ENCODE data around the gene NMNAT1.
"Not testable (repeated sequence)": the region's sequence is repeated elsewhere in the genome, so short reads cannot be mapped to it uniquely, and the experiment has no call there.

The NMNAT1 gene

DNA sequence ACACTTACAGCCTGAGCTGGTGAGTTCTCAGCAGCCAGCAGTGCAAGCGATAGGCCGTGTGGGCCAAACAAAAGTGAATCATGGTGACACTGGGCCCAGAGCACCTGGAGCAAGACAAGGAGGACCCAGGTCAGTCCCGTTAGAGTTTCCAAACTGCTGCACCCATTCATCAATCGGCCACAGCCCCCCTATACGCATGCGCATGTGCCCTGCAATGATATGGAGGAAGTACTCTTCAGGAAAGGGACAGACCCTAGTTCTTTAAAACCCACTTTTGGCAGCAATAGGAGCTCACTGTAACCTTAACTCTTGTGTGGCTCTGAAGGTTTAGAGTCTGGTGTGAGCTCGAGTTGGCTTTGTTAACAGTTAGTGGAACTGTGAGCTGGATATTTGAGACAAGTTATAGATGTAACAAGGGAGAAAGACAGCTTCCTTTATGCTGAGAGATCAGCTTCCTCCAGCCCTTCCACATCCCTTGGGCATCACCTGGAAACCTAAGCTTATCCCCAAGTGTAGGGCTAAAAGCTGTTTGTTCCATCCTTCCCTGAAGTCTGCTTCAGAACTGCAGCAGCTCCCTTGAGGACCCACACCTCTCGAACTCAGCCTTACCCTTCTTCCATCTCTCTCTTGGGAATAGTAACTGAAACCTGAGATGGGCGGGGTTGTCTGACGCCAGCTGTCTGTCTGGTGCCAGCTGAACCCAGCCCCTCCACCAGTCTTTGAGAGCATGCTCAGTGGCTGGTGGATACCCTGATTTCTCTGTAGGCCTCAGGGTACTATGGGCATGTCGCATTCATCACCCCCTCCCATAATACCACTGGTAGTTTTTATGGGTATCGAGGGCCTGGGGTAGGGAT is 17.7 kb downstream of the NMNAT1 start:
- Mint-ChIP-seq H3K4me1 (ENCODE audit: low read depth) (no peaks in the 10 kb centered on the region), H3K9me3 (ENCODE audit: low read depth) (no peaks in the 10 kb centered on the region), H3K36me3 (no peaks in the 10 kb centered on the region), H3K4me3 (no peak overlapping the region), H3K27ac (no peak overlapping the region), H3K27me3 (no peaks in the 10 kb centered on the region)

DNA sequence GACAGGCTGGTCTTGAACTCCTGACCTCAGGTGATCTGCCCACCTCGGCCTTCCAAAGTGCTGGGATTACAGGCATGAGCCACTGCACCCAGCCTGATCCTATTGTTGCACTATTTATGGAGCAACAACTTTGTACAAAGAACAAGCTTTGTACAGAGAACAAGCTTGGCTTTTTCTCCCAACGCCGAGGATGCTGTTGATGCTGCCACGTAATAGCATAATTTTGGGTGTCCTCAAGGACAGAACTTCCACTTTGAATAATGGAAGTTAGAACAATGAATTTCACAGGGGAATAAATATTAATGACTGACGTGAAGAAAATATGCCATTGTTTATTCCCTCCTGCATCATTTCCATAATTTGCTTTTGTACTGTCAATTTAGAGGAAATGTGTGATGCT is 41.0 kb downstream of the NMNAT1 start:
- H3K27me3 Mint-ChIP-seq = no peaks in the 10 kb centered on the region
- no peaks in the 10 kb centered on the region for H3K9me3 Mint-ChIP-seq (ENCODE audit: low read depth)
- no peak overlapping the region for H3K4me3 Mint-ChIP-seq
- no peak overlapping the region for H3K27ac Mint-ChIP-seq
- H3K36me3 Mint-ChIP-seq = peaks cover 5% of the 10 kb centered on the region
- H3K4me1 Mint-ChIP-seq (ENCODE audit: low read depth) = no peaks in the 10 kb centered on the region

DNA sequence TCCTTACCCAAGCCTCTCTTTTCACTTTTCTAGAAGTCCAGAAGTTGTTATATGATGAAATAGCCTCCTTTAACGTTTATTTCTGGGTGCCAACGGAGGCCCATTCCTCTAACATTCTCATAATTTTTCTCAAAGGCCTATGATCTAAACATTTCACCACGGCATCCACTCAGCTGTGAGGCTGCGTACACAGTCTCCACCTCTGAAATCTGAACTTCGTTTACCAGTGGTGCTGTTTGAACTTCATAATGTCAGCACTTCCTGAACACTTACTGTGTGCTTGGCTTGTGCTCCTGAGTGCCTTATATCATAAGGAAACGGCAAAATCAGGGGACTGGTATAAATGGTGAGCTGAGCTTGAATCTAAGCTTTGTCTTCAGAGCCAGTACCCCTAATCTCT is 41.7 kb downstream of the NMNAT1 start:
- Mint-ChIP-seq H3K27me3 (no peaks in the 10 kb centered on the region), H3K9me3 (ENCODE audit: low read depth) (no peaks in the 10 kb centered on the region), H3K4me1 (ENCODE audit: low read depth) (no peaks in the 10 kb centered on the region), H3K4me3 (no peak overlapping the region), H3K27ac (no peak overlapping the region), H3K36me3 (peaks cover 5% of the 10 kb centered on the region)

DNA sequence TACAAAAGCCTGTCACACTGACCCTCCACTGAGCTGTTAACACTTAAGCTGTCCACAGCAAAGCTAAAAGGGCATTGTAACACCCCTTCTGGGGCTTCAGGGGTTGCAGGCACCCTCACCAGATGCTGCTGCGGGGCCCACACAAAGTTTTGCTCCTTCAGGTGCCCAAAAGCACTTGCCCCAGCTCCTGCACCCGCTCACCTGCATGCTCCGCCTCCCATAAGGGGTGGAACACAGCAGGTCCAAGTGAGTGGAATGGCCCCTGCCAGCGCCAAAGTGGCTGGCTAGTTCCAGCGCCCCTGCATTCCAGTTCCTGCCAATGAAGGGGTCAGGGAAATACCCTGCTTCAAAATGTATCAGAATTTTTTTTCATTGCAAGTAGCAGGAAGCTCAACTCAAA is 46.5 kb downstream of the NMNAT1 start:
- Mint-ChIP-seq H3K27ac (no peak overlapping the region), H3K9me3 (ENCODE audit: low read depth) (no peaks in the 10 kb centered on the region), H3K27me3 (peaks cover 5% of the 10 kb centered on the region), H3K4me3 (no peak overlapping the region), H3K4me1 (ENCODE audit: low read depth) (no peaks in the 10 kb centered on the region), H3K36me3 (no peaks in the 10 kb centered on the region)

DNA sequence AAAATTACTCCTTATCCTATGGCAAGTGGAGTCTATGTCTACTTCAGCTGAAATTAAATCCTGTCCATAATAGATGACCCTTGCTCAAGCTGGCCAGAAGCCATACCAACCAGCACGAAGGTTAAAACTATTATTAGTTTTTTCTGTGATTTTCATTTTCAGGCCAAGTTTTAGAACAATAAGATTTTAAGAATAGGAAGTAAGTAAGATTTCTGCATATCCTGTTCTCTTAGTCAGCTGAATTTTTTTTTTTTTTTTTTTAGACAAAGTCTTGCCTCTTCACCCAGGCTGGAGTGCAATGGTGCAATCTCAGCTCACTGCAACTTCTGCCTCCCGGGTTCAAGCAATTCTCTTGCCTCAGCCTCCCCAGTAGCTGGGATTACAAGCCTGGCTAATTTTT is 47.7 kb downstream of the NMNAT1 start:
- H3K4me1 Mint-ChIP-seq (ENCODE audit: low read depth) = no peaks in the 10 kb centered on the region
- no peak overlapping the region for H3K27ac Mint-ChIP-seq
- H3K27me3 Mint-ChIP-seq = peaks cover 5% of the 10 kb centered on the region
- H3K4me3 Mint-ChIP-seq = no peak overlapping the region
- no peaks in the 10 kb centered on the region for H3K36me3 Mint-ChIP-seq
- H3K9me3 Mint-ChIP-seq (ENCODE audit: low read depth) = no peaks in the 10 kb centered on the region

DNA sequence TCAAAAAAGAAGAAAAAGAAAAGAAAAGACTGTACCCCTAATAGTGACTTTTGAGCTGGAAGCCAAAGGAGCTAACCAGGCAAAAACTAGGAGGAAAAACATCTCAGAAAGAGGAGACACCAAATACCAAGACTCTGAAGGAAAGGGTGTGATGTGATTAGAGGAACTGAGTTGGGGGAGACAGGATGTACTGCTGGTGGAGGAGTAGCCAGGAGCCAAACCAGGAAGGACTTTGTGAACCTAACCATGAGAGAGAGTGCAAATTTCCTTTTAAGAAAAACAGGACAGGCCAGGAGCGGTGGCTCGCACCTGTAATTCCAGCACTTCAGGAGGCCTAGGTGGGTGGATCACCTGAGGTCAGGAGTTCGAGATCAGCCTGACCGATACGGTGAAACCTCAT is 49.6 kb downstream of the NMNAT1 start:
- H3K4me1 Mint-ChIP-seq (ENCODE audit: low read depth) = peaks cover 6% of the 10 kb centered on the region
- H3K27me3 Mint-ChIP-seq = peaks cover 10% of the 10 kb centered on the region
- H3K9me3 Mint-ChIP-seq (ENCODE audit: low read depth) = no peaks in the 10 kb centered on the region
- no peak overlapping the region for H3K27ac Mint-ChIP-seq
- H3K36me3 Mint-ChIP-seq = no peaks in the 10 kb centered on the region
- H3K4me3 Mint-ChIP-seq = no peak overlapping the region

DNA sequence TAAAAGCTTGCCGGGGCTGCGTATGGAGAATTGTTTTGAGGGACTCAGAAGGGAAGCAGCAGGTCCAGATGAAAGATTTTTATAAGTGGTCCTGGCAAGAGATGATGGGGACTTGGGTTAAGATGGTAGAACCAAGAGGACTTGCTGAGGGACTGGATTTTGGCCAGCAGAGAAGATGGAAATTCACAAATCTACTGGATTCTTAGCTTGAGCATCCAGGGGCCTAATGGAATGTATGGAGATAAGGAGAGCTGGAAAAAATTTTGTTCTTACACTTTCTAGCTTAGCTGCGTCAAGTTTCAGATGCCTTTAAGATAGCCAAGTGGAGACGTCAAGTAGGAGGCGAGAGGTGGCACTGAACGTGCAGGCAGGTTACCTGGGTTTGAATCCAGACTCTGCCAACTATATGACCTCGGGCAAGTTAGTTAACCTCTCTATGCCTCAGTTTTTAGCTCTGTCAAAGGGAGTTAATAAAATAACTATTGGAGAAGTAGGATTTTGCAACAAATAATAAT is 50.3 kb downstream of the NMNAT1 start:
- Mint-ChIP-seq H3K4me3 (no peak overlapping the region), H3K4me1 (ENCODE audit: low read depth) (peaks cover 9% of the 10 kb centered on the region), H3K27me3 (peaks cover 14% of the 10 kb centered on the region), H3K36me3 (no peaks in the 10 kb centered on the region), H3K27ac (no peak overlapping the region), H3K9me3 (ENCODE audit: low read depth) (no peaks in the 10 kb centered on the region)

DNA sequence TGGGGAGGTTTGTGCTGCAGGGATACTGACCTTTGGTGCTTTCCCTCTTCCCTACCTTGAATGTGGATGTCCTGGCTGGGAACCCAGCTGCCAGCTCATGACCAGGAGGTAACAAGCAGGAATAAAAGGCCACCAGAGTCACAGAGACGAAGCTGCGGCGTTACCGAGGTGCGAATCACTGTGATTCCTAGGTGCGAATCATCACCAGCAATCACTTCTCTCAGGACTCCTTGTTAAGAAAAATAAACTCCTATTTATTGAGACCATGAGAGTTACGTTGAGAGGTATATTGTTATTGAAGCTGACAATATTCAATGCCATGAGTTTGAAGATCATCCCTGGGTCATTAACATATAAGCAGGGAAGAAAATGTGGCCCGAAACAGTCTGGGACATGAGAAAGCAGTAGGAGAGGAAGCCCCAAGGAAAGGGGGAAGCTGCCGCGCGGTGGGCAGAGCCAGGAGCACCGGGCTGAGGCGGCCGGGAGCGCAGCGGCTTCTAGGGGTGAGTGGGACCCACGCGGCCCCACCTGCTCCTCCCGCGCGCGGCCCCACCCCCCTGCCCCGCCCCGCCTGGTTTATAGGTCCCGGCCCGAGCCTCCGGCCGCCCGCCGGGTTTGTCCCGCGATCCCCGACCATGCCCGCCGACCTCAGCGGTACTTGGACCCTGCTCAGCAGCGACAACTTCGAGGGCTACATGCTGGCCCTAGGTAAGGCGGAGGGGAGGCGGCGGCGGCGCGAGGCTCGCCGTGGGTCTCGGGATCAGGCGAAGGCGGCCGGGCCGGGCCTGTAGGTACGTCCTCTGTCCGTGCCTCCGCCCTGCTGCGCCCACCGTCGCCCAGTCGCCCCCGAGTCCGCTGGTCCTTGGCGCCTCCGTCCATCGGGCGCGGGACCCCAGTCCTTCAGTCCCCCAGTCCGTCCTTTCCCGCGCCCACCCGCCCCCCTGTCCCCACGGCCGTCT is 53.6 kb downstream of the NMNAT1 start, which contains the start of gene RBP7:
Gene RBP7 (plus strand): TSS at position 605 of the 959 bp plus-strand sequence. CDS start 31 bp downstream, at position 636.
- Mint-ChIP-seq H3K27ac (no peak within 1 kb of the TSS), H3K27me3 (peaks cover 21% of the 10 kb centered on the region), H3K36me3 (no peaks in the 10 kb centered on the region), H3K4me1 (ENCODE audit: low read depth) (peaks cover 11% of the 10 kb centered on the region), H3K9me3 (ENCODE audit: low read depth) (no peaks in the 10 kb centered on the region), H3K4me3 (peak within 1 kb of the TSS; percentile 86)

DNA sequence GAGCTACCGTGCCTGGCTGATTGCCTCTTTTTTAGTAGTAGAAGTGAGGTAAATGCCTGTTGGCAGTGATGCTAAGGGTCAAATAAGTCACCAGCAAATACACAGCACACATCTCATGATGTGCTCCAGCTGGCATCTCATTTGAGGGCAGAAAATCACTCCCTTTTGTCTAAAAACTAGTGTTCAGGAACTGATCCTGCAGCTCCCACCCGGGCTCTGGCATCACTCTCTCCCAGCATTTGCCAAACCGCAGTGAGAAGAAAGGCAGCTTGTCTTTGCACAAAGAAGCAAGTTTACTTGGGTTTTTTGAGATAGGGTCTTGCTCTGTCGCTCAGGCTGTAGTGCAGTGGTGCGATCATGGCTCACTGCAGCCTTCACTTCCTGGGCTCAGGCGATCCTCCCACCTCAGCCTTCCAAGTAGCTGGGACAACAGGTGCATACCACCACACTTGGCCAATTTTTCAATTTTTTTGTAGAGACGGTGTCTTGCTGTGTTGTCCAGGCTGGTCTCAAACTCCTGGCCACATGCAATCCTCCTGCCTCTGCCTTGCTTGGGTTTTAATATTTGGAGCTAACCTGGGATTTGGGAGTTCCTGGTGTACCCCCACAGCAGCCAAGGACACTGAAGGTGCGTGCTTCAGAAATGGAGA is 57.9 kb downstream of the NMNAT1 start:
- H3K27me3 Mint-ChIP-seq = peaks cover 20% of the 10 kb centered on the region
- no peak overlapping the region for H3K27ac Mint-ChIP-seq
- no peaks in the 10 kb centered on the region for H3K36me3 Mint-ChIP-seq
- H3K4me1 Mint-ChIP-seq (ENCODE audit: low read depth) = peaks cover 11% of the 10 kb centered on the region
- H3K4me3 Mint-ChIP-seq = no peak overlapping the region
- H3K9me3 Mint-ChIP-seq (ENCODE audit: low read depth) = no peaks in the 10 kb centered on the region

DNA sequence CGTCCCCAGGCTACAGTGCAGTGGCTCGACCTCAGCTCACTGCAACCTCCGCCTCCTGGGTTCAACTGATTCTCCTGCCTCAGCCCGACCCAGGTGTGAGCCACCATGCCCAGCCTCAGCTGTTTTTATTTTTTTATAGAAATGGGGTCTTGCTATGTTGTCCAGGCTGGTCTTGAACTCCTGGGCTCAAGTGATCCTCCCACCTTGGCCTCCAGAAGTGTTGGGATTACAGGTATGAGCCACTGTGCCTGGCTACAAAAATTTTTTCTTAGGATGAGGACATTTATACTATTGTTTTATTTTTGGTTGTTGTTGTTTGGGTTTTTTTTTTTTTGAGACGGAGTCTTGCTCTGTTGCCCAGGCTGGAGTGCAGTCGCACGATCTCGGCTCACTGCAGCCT is 62.0 kb downstream of the NMNAT1 start:
- not testable (repeated sequence) for H3K4me1 Mint-ChIP-seq (ENCODE audit: low read depth); H3K27ac Mint-ChIP-seq; H3K27me3 Mint-ChIP-seq; H3K9me3 Mint-ChIP-seq (ENCODE audit: low read depth); H3K36me3 Mint-ChIP-seq; H3K4me3 Mint-ChIP-seq

DNA sequence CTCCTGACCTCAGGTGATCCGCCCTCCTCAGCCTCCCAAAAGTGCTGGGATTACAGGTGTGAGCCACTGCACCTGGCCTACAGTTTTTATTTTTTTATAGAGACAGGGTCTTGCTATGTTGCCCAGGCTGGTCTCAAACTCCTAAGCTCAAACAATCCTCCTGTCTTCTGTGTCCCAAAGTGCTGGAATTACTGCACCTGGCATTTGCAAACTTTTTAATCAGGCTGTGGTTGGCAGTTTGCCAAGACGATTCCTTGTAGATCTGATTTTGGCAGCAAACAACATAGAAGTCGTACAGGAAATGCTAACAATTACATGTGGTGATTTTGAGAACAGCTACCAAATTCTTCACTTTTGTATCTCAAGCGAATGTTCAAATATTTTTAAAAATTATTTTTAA is 63.9 kb downstream of the NMNAT1 start:
- Mint-ChIP-seq H3K4me3 (no peak overlapping the region), H3K27me3 (peaks cover 4% of the 10 kb centered on the region), H3K4me1 (ENCODE audit: low read depth) (no peaks in the 10 kb centered on the region), H3K36me3 (no peaks in the 10 kb centered on the region), H3K27ac (no peak overlapping the region), H3K9me3 (ENCODE audit: low read depth) (no peaks in the 10 kb centered on the region)

DNA sequence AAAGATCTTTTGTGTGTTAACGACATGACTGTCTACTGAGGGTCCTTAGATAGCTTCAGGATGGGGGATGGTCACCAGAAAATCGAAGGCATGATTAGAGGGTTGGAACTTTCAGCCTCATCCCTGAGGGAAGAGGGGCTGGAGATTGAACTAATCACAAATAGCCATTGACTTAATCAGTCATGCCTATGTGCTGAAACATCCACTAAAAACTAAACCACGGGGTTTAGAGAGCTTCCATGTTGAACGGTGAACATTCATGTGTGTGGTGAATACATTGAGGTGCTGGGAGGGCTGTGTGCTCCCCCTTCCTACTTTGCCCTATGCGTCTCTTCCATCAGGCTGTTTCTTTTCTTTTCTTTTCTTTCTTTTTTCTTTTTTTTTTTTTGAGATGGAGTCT is 70.7 kb downstream of the NMNAT1 start:
- Mint-ChIP-seq H3K27me3 (peaks cover 2% of the 10 kb centered on the region), H3K9me3 (ENCODE audit: low read depth) (no peaks in the 10 kb centered on the region), H3K27ac (no peak overlapping the region), H3K4me1 (ENCODE audit: low read depth) (no peaks in the 10 kb centered on the region), H3K4me3 (no peak overlapping the region), H3K36me3 (no peaks in the 10 kb centered on the region)

DNA sequence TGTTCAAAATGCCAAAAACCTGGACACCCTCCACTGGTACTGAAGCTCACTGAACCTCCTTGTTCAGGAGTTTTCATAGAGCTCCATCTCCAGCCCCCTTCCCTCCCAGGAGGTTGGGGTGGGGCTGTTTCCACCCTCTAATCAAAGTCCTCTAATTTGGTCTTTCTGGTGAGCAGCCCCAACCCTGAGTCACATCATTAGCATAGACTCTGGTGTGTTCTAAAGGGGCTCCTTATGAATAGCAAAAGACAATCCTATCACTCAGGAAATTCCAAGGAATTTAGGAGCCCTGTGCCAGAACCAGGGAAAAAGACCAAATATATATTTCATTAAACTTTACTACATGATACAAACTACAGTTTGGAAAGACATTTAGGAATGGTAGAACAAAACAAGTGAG is 76.3 kb downstream of the NMNAT1 start:
- no peak overlapping the region for H3K4me3 Mint-ChIP-seq
- peaks cover 2% of the 10 kb centered on the region for H3K27me3 Mint-ChIP-seq
- no peaks in the 10 kb centered on the region for H3K4me1 Mint-ChIP-seq (ENCODE audit: low read depth)
- H3K36me3 Mint-ChIP-seq = no peaks in the 10 kb centered on the region
- H3K9me3 Mint-ChIP-seq (ENCODE audit: low read depth) = no peaks in the 10 kb centered on the region
- no peak overlapping the region for H3K27ac Mint-ChIP-seq

DNA sequence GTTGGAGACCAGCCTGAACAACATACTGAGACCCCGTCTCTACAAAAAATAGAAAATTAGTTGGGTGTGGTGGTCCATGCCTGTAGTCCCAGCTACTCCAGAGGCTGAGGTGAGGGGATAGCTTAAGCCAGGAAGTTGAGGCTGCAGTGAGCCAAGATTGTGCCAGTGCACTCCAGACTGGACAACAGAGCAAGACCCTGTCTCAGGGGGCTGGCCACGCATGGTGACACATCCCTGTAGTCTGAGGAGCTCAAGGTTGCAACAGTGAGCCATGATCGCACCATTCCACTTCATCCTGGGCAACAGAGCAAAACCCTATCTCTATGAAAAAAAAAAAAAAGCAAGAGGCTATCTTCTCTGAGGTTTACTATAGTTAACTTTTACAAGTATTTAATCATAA is 76.8 kb downstream of the NMNAT1 start:
- H3K27ac Mint-ChIP-seq = no peak overlapping the region
- H3K27me3 Mint-ChIP-seq = peaks cover 2% of the 10 kb centered on the region
- H3K4me1 Mint-ChIP-seq (ENCODE audit: low read depth) = no peaks in the 10 kb centered on the region
- no peak overlapping the region for H3K4me3 Mint-ChIP-seq
- no peaks in the 10 kb centered on the region for H3K36me3 Mint-ChIP-seq
- no peaks in the 10 kb centered on the region for H3K9me3 Mint-ChIP-seq (ENCODE audit: low read depth)

DNA sequence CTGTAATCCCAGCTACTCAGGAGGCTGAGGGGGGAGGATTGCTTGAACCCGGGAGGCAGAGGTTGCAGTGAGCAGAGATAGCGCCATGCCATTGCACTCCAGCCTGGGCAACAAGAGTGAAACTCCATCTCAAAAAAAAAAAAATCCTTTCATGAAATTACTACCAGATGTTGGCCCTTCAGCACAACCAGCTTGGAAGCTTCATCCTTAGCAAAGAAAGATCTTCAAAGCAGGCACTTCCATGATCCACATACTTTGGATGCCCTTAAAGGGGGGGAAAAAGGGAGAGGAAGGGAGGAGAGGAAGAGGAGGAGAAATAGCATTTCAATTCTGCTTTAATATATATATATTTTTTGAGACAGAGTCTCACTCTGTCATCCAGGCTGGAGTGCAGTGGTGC is 77.4 kb downstream of the NMNAT1 start:
- H3K36me3 Mint-ChIP-seq; H3K27ac Mint-ChIP-seq; H3K9me3 Mint-ChIP-seq (ENCODE audit: low read depth); H3K27me3 Mint-ChIP-seq; H3K4me1 Mint-ChIP-seq (ENCODE audit: low read depth); H3K4me3 Mint-ChIP-seq: not testable (repeated sequence)

All from activated naive CD8-positive, alpha-beta T cell (primary cell).